ENCODE measurements around the gene S100A4.

Gene S100A4

GRCh38 chr1:153541641-153542590, 3.7 kb downstream of the S100A4 start:
- no peak for DNase-seq (ENCODE audit: low spot score)
- no peak for TF ChIP-seq CTCF (IDR thresholded peaks at IDR 0.05; ENCODE audit: extremely low read depth, insufficient read depth, missing control alignments)
- in situ Hi-C loops (cut with MboI; ENCODE audit: low pct_unique_long_range_greater_than_20kb, low sequenced_read_pairs, unreplicated experiment), result no loop called here

GRCh38 chr1:153540394-153541361, 4.9 kb downstream of the S100A4 start, which contains the start of gene S100A5:
Gene S100A5 (minus strand): TSS chr1:153540934. CDS start chr1:153540191, 743 bp downstream.
- no peak for DNase-seq (ENCODE audit: low spot score)
- in situ Hi-C loops (cut with MboI; ENCODE audit: low pct_unique_long_range_greater_than_20kb, low sequenced_read_pairs, unreplicated experiment), result no loop called here
- TF ChIP-seq CTCF (IDR thresholded peaks at IDR 0.05; ENCODE audit: extremely low read depth, insufficient read depth, missing control alignments), result no peak

- in situ Hi-C loops (cut with MboI; ENCODE audit: low pct_unique_long_range_greater_than_20kb, low sequenced_read_pairs, unreplicated experiment), result no loop called here
- TF ChIP-seq CTCF (IDR thresholded peaks at IDR 0.05; ENCODE audit: extremely low read depth, insufficient read depth, missing control alignments), result no peak
- DNase-seq (ENCODE audit: low spot score), result no peak
Measured at GRCh38 chr1:153539395-153540093, 6.1 kb downstream of the S100A4 start.

- no peak for TF ChIP-seq CTCF (IDR thresholded peaks at IDR 0.05; ENCODE audit: extremely low read depth, insufficient read depth, missing control alignments)
- no peak for DNase-seq (ENCODE audit: low spot score)
- in situ Hi-C loops (cut with MboI; ENCODE audit: low pct_unique_long_range_greater_than_20kb, low sequenced_read_pairs, unreplicated experiment), result no loop called here
Measured at GRCh38 chr1:153538315-153538821, 7.2 kb downstream of the S100A4 start.

- in situ Hi-C loops (cut with MboI; ENCODE audit: low pct_unique_long_range_greater_than_20kb, low sequenced_read_pairs, unreplicated experiment), result no loop called here
- TF ChIP-seq CTCF (IDR thresholded peaks at IDR 0.05; ENCODE audit: extremely low read depth, insufficient read depth, missing control alignments), result no peak
- no peak for DNase-seq (ENCODE audit: low spot score)
Measured at GRCh38 chr1:153537376-153537730, 8.3 kb downstream of the S100A4 start.

Data from GM13977 (cell line).